HG03095 (cell line): Measurements from ENCODE around the gene PGGHG.
"Not testable (repeated sequence)": the region's sequence is repeated elsewhere in the genome, so short reads cannot be mapped to it uniquely, and the experiment has no call there.

Experiments
- ATAC-seq: cut with Tn5 transposase; IDR thresholded peaks from one replicate; pipeline ENCODE4 v1.9.1; 2021; ENCODE audit warnings: moderate library complexity; ENCODE audit not compliant: unreplicated experiment

The PGGHG gene

DNA sequence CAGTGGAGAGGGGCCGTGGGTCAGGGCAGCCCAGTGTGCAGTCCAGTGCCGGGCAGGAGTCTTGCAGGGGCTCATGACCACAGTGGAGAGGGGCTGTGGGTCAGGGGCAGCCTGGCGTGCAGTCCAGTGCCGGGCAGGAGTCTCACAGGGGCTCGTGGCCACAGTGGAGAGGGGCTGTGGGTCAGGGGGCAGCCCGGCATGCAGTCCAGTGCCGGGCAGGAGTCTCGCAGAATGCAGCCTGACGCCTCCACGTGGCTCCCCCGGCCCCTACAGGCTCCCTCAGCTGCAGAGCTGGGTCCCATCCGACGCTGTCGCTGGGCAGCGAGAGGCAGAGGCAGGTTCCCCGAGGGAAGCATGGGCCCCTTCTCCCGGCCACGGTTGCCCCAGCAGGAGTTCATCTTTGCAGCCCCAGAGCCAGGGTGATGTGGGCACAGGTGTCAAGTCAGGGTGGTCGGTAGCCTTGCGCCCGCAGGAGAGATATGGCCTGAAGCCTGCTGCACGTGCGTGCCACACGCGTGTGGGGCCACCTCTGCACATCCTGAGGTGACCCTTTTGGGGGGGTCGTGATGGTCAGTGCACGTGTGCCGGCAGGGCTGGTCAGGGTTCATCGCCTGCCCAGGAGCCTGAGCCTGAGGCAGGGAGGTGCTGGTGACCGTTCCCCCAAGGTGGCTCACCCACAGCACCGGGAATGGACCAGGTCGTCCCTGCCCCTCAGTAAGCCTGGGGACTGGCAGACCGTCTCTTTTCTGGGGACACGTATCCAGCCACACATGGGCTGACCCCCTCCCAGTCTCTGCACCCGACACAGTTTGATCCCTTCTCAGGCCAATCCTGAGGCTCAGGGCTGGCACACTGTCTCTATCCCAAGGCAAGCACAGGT lies 7.5 kb downstream of the PGGHG start:
- ATAC-seq: no peak

DNA sequence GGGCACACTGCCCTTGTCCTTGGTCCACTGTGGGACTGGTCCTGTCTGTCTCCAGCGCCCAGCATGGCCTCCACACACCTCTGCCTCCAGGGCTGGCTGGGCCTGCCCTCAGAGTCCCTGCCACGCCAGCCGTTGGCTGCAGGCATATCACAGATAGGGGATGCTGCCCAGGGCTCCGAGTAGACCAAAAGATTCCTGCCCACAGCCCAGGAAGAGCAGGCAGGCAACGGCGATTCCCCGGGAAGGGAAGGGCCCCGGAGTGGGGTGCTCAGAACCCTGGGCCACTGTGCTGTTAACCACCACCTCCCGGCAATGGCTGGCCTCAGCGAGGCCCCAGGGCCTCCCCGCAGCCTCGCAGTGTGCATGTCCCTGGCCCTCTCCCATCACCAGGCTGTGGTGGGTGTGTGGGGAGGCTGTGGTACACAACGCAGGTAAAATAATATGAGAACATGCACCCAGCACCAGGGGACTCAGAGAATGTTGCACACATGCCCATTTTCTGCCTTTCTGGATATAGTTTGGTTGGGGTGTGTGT lies 8.2 kb downstream of the PGGHG start:
- no peak for ATAC-seq

DNA sequence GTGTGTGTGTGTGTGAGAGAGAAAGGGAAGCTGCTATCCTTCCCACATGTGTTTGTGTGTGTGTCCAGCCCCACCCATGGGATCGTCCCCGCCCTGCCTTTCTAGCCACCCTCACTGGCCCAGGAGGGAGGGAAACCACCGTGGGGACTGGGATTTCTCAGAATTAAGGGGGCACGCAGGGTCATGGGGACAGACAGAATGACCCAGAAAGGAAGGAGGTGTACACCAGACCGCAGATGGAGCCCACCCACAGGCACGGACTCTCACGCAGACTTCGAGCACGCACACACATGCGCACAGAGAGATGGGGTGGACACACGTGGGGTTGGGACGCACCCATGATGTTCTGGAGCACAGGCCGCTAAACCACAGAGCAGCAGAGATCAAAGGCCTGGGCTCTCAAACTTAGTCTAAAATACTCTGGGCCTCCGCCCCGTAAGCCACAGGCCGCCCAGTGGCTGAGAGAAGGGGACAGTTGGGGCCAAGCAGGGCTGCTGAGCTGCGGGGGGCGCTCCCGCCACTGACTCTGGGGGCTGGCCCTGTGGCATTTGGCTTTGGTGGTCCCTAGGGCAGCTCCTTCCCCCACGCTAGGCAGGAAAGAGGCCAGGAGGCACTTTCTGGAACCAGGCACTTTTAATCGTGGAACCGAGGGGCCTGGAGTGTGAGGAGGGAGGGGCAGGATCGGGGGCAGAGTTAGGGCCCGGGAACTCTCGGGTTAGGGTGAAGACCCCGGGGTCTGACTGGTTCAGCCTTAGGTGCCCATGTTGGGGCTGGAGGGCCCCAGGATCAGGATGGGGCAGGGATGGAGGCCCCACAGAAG lies 8.9 kb downstream of the PGGHG start:
- ATAC-seq: no peak

DNA sequence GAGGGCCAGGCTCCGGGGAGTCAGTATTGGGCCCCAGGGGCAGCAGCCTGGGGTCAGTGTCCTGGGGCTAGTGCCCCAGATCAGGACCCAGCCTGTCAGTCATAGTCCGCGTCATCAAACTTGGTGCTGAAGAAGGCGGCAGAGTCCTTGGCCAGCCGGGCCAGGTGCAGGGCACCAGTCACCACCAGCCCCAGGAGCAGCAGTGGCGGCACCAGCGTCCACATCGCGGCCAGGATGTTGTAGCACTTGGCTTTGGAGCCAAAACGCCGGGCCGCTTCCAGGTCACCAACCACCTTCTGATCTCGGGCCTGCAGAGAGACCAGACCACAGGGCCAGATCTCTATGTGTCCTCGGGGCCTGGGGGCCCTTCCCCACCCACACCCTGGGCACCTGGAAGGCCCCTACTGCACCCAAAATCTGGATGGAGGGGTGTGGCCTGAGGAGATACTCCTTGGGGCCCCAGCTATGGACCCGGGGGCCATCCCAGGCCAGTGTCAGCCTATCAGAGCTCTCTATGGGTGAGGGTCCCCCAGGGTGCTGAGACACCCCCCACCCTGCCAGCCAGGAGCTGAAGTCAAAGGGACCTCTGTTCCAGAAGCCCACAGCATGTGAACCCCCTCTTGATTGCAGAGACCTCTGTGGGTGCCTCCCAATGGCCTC lies 9.6 kb downstream of the PGGHG start:
- no peak for ATAC-seq

DNA sequence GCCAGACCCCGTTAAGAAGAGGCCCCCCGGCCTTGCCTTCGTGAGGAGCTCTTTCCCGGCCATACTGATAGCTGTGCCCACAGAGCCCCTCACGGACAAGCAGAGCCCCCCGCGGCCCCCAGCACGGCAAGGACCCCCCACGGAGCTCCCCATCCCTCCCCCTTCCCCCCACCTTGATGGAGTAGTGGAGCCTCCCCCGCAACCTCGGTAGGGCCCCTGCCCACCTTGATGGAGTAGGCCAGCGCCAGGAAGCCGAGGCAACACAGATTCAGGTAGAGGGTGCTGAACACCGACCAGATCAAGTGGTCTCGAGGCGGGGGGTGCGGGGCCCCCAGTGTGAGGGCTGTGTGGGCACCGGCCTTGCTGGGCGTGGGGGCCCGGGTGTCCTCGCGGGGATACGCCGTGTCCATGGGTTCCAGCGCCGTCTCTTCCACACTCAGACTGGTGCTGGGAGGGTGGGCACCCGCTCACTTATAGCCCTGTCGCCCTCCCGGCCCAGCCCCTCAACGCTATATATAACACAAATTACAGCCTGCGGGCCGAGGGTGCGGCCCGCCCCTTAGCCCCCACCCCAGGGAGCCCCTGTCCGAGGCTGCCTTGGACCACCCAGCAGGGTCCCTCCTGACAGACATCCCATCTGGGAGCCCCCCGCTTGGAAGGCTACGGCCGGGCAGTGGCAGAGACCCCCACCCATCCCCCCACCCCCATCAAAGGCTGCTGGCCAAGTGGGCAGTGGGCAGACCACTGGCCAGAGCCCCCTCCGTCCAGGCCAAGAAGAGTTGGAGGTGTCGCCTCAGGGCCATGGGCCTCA lies 10.4 kb downstream of the PGGHG start, which contains the start of gene IFITM5:
IFITM5 (minus strand) TSS at position 446 of the 811 bp plus-strand sequence; CDS start at position 410, 36 bp downstream.
- ATAC-seq: no peak

DNA sequence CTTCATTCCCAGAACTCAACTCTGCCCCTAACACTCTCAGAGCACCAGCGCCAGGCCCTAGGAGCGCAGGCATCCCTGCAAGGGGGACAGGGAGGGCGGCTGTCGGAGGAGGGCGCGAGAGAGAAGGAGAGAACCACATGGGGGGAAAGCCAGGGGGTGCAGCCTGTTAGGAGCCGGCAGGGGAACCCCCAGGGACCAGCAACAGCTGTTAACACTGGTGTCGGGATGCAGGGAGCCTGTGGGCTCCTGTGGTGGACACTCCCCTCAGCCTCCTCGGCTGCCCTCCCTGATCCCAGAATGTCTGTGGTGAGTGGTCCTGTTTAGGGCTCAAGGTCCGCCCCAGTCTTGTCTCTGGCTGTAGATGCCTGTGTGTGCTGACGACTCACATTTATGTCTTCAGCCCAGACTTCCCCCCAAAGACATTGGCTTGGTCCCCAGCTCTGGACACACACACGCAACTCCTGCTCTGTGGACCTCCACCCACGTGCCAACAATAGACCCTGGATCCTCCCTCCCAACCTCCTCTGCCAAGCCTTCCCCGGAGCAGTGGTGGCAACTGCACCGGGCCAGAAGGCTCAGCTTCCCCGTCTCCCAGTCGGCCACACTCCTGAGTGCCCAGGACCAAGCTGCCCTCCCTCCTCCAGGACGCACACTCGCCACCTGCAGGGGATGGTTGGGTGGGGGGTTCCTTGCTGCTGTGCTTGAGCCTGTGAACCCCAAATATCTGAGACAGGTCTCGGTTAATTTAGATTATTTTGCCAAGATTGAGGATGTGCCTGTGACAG lies 11.2 kb downstream of the PGGHG start:
- ATAC-seq: no peak

DNA sequence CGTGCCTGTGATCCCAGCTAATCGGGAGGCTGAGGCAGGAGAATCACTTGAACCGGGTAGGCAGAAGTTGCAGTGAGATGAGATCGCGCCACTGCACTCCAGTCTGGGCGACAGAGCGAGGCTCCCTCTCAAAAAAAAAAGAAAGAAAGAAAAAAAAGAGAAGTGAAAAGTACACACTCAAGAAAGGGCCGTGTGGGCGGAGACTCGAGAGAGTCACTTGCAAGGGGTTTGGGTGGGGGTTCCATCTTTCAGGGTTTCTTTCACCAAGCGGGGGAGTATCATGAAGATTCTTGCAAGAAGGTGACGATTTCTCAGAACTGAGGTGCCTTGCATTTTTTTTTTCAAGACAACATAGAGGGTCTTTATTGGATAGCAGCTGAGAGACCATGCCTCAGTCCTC lies 14.4 kb downstream of the PGGHG start:
- ATAC-seq: no peak

DNA sequence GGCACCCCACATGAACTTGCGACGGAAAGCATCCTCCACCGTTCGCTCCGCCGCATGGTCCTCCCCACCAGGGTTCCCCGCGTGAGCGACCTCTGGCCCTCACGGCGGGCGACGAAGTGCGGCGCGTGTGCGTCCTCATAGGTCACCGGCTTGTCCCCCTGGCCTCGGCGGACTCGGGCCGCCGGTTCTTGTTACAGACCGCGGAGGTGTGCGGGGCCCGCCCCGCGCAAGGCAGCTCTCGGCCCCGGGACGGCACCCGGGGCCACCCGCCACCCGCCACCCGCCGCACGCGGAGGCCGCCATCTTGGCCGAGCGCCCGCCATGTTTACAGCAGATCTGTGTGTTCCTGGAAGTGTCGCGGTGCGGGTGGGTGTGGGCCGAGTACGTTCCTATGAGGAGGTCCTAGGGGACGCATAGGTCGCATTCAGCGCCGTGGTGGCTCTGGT lies 15.2 kb downstream of the PGGHG start:
- ATAC-seq: no peak

DNA sequence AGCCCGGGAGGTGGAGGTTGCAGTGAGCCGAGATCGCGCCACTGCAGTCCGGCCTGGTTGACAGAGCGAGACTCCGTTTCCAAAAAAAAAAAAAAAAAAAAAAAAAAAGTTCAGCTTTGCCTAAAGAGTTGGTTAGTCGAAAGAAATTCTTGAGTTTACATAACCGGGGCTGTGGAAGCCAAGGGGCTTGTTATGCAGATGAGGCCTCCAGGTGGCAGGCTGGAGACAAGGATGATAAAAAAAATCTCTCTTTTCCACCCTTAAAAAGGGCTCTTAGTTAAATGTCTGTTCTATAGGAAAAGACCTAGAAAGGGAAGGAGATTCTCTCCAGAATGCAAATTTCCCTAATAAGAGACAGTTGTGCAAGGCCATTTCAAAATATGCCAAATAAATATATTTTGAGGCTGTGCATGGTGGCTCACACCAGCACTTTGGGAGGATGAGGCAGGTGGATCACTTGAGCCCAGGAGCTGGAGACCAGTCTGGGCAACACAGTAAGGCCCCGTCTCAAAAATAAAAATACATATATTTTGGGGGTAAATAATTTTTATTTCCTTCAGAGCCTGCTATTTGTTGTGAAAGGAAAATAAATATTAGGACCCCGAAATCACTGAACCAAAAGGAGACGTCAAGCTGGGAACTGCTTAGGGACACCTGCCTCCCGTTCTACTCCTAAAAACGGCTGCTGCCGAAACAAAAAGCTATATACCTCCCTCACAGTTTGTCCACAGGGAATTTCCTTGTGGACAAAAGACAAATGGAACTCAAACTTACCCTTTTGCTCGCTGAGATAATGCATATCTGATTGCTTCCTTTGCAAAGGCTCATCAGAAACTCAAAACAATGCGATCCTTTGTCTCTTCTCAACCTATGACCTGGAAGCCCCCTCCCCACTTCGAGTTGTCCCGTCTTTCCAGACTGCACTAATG lies 16.3 kb downstream of the PGGHG start:
- ATAC-seq: no peak

DNA sequence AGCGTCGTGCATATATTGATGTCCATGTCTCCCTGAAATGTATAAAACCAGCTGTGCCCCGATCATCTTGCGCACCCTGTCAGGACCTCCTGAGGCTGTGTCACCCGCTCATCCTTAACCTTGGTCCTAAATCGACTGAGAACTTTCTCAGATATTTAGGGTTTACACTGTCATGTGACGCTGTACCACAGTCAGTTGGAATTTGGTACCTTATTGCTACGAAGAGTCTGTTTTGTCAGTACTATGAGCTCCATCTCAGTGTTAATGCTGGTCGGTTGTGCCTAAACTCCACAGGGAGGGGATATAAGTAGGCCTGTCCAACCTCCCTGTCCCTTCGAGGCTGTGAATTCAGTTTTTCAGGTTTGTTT lies 16.9 kb downstream of the PGGHG start:
- no peak for ATAC-seq

DNA sequence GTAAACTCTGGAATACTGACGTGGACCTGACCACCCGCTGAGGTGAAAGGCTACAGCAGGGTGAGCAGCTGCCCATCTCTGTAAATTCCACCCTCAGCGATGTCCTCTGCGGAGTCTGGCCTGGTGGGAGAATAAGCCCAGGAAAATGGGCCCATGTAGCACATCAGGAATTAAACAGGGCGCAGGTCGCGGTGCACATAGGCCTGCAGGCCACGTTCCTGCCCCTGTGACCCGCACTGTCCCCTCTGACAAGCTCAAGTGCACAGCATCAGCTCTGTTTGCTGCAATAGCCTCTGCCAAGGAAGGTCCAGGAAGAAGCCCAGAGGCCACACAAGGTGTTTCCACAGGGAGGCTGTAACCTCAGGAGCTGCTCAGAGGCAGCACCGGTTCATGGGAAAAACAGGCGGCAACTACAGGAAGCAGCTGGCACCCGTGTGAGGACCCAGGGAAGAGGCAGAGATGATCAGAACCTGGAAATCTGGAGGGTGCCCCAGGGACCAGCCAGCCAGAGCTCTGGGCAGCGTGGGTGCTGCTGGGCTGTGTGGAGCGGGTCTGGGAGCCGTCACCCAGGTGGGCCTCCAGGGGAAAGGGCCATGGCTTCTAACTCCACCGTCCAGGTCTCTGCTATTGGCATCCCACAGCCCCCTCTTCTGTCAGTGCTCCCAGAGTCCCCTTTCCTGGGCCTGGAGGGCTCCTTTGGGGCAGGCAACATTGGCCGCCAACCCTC lies 17.9 kb downstream of the PGGHG start:
- no peak for ATAC-seq

DNA sequence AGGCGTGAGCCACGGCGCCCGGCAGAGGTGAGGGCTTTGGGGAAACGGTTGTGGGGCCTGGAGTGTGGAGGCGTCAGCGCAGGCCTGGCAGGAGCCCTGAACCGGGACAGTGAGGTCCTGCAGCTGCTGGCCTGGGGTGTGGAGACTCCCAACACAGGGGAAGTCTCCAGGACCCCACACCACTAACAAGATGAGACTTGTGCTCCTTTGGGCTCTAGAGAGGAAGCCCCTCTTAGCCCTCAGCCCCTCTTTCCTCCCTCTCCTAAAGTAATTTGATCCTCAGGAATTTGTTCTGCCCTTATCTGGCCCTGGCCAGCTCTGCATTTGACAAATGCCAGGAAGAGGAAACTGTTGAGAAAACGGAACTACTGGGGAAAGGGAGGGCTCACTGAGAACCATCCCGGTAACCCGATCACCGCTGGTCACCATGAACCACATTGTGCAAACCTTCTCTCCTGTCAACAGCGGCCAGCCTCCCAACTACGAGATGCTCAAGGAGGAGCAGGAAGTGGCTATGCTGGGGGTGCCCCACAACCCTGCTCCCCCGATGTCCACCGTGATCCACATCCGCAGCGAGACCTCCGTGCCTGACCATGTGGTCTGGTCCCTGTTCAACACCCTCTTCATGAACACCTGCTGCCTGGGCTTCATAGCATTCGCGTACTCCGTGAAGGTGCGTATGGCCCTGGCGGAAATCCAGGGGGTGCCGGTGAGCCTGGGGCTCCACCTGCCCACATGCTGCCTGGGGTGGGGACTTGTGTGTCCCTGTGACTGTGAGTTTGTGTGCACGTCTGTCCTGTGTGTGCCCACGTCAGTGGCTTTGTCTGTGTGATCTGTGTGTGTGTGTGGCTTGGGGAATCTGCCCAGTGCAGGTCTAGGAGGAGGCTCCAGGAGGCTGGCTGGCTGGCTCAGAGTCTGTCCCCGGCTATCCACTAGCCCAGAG lies 19.1 kb downstream of the PGGHG start, which contains the start of gene IFITM2:
IFITM2 (plus strand) TSS at position 51 of the 943 bp plus-strand sequence; CDS start at position 428, 377 bp downstream.
- ATAC-seq: not testable (repeated sequence)

DNA sequence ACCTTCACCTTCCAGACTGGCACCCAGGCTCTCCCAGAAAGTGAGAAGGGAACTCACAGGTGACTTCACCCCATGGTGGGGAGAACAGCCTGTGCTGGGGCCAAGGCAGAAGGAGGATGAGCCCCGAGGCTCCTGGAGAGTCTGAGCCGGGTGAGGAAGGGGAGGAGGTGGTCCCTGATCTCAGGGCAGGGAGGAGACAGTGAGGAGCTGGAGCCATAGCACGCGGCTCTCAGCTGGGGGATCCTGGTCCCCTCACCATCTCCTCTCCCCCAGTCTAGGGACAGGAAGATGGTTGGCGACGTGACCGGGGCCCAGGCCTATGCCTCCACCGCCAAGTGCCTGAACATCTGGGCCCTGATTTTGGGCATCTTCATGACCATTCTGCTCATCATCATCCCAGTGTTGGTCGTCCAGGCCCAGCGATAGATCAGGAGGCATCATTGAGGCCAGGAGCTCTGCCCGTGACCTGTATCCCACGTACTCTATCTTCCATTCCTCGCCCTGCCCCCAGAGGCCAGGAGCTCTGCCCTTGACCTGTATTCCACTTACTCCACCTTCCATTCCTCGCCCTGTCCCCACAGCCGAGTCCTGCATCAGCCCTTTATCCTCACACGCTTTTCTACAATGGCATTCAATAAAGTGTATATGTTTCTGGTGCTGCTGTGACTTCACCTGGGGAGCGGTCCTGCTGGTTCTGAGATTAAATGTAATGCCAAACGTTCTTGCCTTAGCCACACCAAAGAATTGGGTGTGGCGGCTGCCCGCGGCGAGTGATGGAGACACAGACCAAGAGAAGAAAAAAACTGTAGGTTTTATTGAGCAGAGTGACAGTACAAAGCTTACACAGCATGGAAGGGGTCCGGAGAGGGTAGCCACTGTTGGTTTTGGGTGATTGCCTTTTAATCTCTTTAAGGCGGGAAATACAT lies 20.1 kb downstream of the PGGHG start:
- not testable (repeated sequence) for ATAC-seq

DNA sequence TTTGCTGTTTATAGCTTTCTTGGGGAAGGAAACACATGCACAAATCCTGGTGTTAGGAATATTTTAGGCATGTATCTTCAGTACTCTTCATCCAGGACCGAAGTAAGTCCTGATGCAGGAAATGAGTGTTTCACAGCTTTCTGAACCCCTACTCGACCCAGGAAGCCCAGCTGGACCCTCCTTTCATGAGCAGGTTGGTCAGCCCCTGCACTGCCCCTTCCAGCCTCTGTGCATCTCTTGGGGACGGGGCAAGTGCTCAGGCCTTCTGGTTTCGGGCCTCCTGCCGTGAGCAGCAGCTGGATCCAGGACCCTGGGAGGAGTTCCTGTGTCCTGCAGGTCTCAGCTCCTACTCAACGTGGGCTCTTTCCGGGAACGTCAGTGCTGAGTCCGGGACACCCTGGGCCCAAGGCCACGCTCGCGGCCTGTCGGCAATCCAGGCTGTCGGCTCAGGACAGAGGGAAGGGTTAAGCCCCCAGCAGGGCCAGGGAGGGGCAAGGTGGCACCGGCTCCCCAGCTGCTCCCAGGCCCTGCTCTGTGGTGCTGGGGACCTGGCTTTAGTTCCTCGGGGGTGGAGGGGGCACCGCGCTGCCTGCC lies 21.1 kb downstream of the PGGHG start:
- ATAC-seq: not testable (repeated sequence)
